NT2/D1 (cell line): ENCODE measurements around the gene ALOX12.

Source experiments
- YY1 ChIP-seq: IDR thresholded peaks from 2 replicates; pipeline ENCODE4 v1.6.1; 2011; ENCODE audit not compliant: insufficient read length, insufficient read depth
- ZNF274 ChIP-seq: IDR thresholded peaks from 2 replicates; pipeline ENCODE4 v1.6.1; 2011; ENCODE audit warnings: mild to moderate bottlenecking, low read depth, low read length

GRCh38 chr17:7029659-7030058 is 33.8 kb downstream of the ALOX12 start:
- TF ChIP-seq YY1 = no peak
- no peak for TF ChIP-seq ZNF274
